WTC11 (cell line): ENCODE measurements around the gene MTFMT.

ENCODE experiments used
- CREB1 ChIP-seq: sonication (generic); formaldehyde crosslinking; IDR thresholded peaks from 2 replicates; pipeline ENCODE4 v1.8.0; 2023; ENCODE audit warnings: mild to moderate bottlenecking, missing genetic modification reagents
- TEAD4 ChIP-seq: sonication (generic); formaldehyde crosslinking; IDR thresholded peaks from 2 replicates; pipeline ENCODE4 v1.8.0; 2022; ENCODE audit warnings: mild to moderate bottlenecking, missing genetic modification reagents

GRCh38 chr15:65067317-65067644, 37.8 kb upstream of the MTFMT start:
- TF ChIP-seq CREB1 (CRISPR knock-in tag) (no peak), TEAD4 (CRISPR knock-in tag) (no peak)
